Measurements from ENCODE around the gene MTHFD1L.
A peak's percentile ranks its signal among the peaks of the same experiment; 100 is the strongest.
"Not testable (repeated sequence)": the region's sequence is repeated elsewhere in the genome, so short reads cannot be mapped to it uniquely, and the experiment has no call there.

MTHFD1L gene

DNA sequence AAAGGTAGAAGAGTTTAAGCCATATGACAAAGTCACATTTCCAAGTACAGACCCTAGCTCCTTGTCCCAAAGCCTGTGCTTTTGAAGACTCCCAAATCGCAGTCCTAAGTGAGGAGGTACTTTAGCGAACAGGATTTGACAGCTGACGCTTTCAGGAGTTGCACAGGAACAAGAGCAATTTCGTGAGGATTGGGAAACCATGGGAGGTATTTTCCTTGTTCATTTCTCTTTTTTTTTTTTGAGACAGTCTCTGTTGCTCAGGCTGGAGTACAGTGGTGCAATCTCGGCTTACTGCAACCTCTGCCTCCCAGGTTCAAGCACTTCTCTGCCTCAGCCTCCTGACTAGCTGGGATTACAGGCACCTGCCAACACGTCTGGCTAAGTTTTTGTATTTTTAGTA is 150.6 kb downstream of the MTHFD1L start:
- DNase-seq (ENCODE audit: low spot score) = no peak

DNA sequence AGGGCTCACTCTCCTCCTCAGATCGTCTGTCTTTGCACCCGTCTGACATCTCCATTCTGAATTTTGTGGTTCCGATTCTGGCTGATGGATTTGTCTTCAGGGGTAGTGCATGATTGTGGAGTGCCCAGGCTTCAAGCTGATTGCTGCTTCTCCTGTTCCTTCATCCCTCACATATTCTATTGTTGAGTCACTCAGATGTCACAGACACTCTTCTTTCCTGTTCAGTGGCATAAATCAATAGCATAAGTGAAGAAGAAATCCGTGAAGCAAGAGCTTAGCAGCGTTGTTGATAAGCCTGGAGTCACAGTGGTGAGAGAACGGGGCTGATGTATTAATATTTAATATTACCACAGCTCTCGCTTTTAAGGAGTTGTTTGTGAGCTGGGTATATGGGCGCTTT is 152.5 kb downstream of the MTHFD1L start:
- DNase-seq (ENCODE audit: low spot score) = no peak

DNA sequence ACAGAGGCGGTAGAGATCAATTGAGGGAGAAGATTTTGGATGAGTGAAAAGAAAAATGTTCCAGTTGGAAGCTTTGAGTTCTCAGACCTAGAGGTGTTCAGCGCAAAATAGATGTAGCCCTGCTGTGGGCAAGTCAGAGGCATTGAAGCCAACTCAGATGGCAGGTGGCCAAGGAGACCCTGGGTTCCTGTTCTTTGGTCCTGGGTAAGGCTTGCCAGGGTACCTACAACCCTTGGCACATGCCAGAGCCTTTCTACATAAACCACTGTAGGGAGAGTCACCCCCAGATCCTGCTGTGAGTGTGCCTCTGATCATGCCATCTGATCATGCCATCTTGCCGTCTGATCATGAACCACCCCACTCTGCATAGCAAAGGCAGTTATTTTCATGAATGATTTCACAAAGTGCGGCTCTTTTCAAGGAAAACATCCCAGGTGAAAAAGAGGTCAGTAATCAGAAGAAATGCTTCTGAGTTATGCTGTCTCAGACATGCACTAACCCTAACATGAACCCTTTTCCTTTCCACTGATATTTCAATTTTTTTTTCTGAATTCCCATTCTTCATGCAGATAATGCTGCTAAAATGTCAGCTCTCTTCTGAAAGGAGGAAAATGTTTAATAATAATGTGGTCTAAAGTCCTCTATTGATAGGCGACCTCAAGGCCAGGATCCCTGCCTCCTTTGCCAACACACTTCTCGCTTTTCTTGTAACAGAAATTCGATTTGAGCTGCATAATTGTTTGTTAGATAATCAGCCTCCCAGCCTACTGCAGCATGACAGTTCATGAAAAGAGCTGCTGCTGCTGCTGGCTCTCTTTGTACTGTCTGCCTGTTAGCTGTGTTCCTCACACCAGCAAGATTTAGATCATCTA is 153.6 kb downstream of the MTHFD1L start:
- no peak for DNase-seq (ENCODE audit: low spot score)

- no peak for DNase-seq (ENCODE audit: low spot score)
These were observed 156.4 kb downstream of the MTHFD1L start for GRCh38 chr6:151021896-151022295.

DNA sequence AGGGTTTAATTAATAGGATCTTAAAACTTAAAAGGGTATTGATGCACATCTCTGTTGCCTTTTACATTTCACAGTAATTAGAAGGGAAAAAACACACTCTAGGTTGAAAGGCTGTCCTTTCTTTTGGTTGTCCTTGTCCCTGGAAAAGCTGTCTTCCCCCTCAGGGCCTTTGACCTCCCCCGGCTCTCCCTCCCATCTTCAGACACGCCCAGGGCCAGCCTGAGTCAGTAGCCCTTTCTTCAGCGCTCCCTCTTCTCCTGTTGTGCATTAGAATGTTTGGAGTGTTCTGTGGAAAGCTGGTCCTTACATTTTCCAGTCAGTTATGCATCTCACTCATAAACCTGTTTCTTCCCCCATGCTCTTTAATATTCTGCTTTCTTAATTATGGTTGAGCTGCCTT is 157.0 kb downstream of the MTHFD1L start:
- DNase-seq (ENCODE audit: low spot score) = no peak

- no peak for DNase-seq (ENCODE audit: low spot score)
These were observed 157.8 kb downstream of the MTHFD1L start for GRCh38 chr6:151023342-151023741.

DNA sequence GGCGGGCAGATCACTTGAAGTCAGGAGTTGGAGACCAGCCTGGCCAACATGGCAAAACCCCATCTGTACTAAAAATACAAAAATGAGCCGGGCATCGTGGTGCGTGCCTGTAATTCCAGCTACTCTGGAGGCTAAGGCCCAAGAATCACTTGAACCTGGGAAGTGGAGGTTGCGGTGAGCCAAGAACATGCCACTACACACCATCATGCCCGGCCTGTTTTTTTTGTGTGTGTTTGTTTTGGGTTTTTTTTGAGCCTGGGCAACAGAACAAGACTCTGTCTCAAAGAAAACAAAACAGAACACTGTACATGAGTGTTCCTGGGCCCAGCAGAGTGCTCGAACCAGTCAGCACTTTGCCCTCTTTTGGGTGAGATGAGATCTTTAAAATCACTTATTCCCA is 159.1 kb downstream of the MTHFD1L start:
- DNase-seq (ENCODE audit: low spot score) = no peak

DNA sequence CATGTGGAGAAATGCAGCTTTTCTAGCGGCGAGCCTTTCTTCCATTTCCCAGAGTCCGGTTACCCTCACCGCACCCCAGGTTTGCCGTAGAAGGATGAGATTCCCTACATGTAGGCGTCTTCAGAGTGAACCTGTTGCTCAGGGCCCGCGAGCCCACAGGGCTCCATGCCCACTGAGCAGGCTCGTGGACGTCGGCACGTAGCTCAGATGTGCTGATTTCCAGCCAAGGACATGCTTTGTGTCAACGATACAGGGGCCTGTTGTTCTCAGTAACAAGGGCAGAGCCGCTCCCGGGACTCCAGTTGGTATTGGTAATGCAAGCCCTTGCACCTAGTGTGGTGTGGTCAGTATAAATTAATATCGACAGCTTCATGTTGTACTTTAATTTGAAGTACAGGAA is 159.6 kb downstream of the MTHFD1L start:
- DNase-seq (ENCODE audit: low spot score) = no peak

- no peak for DNase-seq (ENCODE audit: low spot score)
These were observed 160.7 kb downstream of the MTHFD1L start for GRCh38 chr6:151026041-151026663.

DNA sequence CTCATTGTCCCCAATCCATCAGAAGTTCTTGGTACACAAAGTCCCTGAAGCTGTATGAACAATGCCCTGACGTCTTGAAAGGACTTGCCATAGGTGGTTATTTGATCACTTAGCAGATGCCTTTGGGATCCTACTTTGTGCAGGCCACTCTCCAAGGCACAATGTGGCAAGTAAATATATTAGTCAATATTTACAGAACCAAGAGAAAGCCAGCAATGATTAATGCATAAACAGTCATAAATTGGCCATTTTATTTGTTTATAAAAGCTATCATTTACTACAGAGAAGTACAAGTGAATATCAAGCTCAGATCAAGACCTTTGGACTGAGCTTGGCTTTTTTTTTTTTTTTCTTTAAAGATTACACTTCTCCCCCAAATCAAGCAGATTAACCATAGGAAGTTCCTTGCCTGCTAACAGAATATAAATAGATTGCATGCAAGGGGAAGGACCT is 161.8 kb downstream of the MTHFD1L start:
- no peak for DNase-seq (ENCODE audit: low spot score)

- peak; percentile 19 for DNase-seq (ENCODE audit: low spot score)
These were observed 162.7 kb downstream of the MTHFD1L start for GRCh38 chr6:151027936-151028838.

DNA sequence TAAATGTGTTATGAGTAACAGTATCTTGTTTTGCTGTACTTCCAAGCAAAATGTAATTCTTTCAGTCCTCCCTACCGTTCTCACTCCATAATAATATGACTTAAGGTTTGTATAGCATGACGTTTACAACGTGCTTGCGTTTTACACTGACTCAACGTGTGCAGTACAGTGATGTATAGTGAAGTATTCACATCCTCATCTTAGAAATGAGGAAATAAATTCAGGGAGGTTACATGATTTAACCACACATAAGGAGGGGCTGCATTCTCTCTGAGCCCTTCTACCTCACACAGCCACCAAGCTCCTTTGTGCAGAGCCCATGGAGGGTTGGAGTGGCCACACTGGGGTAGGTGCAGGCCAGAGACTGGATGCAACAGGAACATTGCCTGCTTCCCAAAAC is 164.5 kb downstream of the MTHFD1L start:
- no peak for DNase-seq (ENCODE audit: low spot score)

GRCh38 chr6:151032034-151032433 is 166.5 kb downstream of the MTHFD1L start:
- DNase-seq (ENCODE audit: low spot score) = no peak

DNA sequence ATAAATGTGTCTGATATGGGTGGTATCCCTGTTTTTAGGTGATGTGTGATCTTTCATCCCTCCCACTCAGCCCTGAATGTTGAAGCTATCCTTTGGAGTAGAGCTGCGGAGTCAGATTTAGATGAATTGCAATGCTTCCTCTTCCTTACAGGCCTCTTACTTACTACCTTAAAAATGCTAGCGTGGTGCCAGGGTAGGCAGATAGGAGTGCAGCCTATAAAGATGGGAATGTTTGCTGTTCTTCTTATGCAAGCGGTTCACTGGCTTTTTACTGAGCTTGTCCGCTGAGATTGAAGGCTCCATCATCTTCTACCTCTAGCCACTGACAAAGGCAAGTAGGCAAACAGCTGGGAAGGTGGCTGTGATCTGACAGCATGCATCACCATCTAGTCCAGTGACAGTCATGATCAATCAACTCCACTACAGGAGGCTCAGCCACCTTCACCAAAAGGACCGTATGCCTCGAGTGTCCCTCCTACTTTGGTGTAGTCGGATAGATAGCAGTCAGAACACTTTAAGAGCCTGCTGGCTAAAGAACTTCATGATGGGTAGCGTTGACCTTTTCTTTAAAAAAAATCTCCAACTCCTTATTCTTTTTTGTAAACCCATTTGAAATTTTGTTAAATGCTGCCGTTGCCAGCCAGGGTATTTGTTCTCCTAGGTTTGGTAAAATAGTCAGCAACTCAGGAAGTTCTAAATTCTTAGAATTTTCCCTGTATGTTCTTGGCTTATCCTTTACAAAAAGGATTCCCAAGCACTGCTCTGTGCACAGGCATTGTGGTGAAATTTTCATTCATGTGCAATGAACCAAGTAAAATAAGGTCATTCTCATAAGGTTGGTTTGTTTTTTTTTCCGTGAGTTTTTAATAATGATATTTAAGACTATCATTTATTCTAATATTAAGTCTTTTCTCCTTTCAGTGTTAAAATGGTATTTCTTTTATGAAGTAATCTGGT is 169.6 kb downstream of the MTHFD1L start:
- no peak for DNase-seq (ENCODE audit: low spot score)

- peak; percentile 10 for DNase-seq (ENCODE audit: low spot score)
These were observed 170.8 kb downstream of the MTHFD1L start for GRCh38 chr6:151036211-151036721.

DNA sequence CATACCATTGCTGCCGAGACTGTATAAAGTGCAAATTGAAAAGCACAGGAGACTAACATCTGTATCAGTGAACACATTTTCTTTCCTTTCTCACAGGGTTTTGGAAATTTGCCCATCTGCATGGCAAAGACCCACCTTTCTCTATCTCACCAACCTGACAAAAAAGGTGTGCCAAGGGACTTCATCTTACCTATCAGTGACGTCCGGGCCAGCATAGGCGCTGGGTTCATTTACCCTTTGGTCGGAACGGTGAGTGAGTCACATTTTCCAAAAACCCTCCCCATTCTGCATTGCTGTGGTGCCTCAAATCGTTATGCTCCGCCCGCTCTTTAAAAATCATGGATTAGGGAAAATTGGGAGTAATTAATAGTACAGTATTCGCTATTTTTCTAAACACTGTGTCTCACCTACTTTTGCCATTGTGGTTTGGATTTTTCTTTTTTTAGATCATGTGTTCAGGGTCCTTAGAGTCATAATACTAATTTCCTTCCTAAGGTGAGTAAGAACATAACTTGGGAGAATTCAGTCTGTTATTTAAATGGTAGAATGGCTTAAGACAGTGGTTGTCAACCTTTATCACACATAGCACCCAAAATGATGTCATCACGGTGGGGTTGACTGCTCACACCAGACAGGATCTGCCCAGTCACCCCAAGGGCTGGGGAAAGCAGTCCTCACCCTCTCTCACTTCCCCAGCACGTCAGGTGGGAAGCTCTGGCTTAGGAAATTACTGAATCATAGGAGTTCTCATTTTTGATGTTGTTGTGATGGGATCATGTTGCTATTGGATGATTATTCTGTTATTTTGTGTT is 171.6 kb downstream of the MTHFD1L start:
- peak; percentile 80 for DNase-seq (ENCODE audit: low spot score)

DNA sequence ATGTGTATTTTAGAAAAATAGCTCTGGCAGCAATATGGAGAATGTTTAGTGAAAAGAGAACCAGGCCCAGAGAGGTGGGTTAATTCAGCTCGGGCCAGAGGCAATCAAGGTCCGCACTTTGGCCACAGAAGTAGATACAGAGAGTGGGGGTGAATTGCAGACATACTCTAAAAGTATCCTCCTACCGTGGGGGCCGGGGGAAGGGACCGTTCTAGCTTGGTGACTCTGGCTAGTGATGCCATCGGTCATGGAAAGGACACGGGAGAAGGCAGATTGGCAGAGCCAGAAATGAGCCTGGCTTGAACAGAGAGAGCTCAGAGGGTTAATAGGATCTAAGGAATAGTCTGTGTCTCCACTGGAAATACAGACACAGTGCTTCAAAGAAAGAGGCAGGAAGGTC is 173.1 kb downstream of the MTHFD1L start:
- DNase-seq (ENCODE audit: low spot score) = no peak

DNA sequence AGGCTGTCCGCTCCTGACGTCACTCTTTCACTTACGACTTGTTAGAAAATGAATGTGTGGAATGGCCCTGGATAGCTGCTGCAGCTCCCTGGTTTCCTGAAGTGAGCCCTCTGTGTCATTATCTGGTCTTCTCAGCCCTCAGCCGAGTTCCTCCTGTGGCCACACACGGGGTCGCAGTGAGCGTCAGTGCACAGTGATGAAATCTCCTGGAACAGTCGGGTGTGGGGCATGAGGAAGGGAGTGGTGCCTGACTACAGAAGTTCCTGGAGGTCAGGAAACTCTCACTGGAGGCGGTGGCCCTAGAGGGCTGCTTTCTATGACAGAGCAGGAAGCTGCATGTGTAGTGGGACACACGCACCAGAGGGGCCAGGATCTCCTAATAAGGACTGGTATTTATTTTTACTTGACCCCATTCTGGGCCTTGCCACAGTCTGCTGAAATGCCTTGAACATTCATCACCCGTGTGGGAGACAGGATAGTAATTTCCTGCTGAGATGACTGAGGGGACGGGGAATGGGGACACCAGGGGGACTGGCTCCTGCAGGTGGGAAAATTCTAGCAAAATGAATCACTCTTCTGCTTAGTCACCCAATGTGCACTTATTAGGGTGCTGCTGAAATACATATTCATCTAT is 175.5 kb downstream of the MTHFD1L start:
- DNase-seq (ENCODE audit: low spot score) = not testable (repeated sequence)

DNA sequence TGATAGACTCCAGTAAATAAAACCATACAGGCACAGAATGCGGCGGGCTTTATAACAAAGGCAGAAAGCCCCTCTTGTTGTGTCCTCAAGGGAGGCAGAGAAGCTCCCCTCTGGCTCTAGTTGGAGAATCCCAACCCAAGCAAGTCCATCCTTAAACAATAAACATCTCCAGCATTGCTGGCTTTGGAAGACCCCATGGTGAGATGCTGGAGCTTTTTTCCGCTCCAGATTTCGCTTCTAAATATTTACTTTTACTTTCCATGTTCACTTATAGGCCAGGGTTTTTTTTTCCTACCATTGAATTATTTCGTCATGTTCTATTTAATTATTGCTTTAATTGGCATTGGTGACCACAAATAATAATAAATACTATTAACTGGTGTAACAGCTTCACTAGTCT is 176.2 kb downstream of the MTHFD1L start:
- DNase-seq (ENCODE audit: low spot score) = no peak

DNA sequence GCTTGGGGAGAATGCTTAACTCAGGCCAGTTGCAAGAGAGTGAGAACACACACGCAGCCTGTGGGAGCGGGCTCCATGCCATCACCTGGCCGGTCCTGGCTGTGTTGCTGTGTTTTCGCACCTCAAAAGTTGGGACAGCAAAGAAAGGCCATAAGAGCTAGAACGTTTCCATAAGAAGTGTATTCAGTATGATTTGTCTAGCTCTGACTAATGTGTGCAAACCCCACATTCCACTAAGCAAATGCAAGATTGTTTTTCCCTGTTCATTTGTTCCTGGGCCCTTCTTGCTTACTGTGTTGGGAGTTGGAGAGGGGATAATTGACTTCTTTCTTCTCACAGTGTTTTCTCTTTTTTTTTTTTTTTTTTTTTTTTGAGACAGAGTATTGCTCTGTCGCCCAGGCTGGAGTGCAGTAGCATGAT is 177.4 kb downstream of the MTHFD1L start:
- DNase-seq (ENCODE audit: low spot score) = not testable (repeated sequence)
